ENCODE results near the gene MACROD1. TPM values are rescaled to one million over a fixed set of nuclear protein-coding genes. Genes with fewer than 3 reads are reported as not detected.
A peak's percentile ranks its signal among the peaks of the same experiment; 100 is the strongest.

Gene MACROD1
- total and polyA plus RNA-seq, 9 of the 15 experiments (the other 6 are each of a cell fraction or from before 2014, with no cell fraction given), result 1.1 to 60.0 (median 26.4) TPM

DNA sequence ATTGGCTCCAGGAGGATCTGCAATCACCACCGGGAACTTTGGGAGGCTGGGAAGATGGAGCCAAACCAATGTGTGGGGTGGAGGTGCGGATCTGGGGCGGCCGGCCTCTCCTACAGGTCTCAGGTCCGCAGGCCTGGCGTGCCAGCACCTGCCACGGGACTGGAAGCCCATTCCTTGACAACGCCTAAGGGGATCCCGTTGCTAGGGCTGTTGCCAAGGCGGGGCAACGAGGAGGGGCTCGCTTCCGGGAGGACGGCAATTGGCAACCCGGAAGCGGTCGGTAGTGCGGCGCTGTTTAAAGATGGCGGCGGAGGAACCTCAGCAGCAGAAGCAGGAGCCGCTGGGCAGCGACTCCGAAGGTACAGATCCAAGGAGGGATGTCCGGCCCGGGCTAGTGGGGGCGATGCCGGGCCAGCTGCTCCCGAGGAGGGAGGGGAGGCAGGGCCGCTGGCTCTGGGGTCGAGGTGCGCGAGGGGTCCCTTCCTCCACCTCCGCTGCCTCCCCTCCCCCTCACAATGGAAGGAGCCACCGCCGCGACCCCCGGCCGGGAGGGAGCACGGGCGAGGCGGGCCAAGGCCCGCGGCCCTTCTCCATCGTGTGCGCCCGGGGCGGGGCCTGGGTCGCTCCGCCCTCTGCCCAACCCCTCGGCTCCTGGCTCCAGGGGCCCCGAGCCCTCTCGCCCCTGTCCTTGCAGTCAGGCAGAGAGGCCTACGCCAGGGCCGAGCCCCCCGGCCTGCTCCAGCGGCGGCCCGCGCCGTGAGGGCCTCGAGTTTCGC, 179.6 kb downstream of the MACROD1 start, which contains the start of gene OTUB1 (continued):
- TF ChIP-seq, protein P1, sequence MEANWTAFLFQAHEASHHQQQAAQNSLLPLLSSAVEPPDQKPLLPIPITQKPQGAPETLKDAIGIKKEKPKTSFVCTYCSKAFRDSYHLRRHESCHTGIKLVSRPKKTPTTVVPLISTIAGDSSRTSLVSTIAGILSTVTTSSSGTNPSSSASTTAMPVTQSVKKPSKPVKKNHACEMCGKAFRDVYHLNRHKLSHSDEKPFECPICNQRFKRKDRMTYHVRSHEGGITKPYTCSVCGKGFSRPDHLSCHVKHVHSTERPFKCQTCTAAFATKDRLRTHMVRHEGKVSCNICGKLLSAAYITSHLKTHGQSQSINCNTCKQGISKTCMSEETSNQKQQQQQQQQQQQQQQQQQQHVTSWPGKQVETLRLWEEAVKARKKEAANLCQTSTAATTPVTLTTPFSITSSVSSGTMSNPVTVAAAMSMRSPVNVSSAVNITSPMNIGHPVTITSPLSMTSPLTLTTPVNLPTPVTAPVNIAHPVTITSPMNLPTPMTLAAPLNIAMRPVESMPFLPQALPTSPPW (CRISPR knock-in tag; IDR thresholded peaks at IDR 0.05), result peak; percentile 97
- TF ChIP-seq, protein P2, sequence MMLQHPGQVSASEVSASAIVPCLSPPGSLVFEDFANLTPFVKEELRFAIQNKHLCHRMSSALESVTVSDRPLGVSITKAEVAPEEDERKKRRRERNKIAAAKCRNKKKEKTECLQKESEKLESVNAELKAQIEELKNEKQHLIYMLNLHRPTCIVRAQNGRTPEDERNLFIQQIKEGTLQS (IDR thresholded peaks at IDR 0.05), result no peak
- TF ChIP-seq, protein P2 (CRISPR knock-in tag; conservative IDR thresholded peaks at IDR 0.05), result no peak
- TF ChIP-seq NFRKB (IDR thresholded peaks at IDR 0.05; ENCODE audit: low read depth) (peak; percentile 93), KLF16 (IDR thresholded peaks at IDR 0.05) (no peak), SMAD4 (CRISPR knock-in tag; conservative IDR thresholded peaks at IDR 0.05) (no peak), TFAM (CRISPR knock-in tag; conservative IDR thresholded peaks at IDR 0.05) (no peak), FOXM1 (IDR thresholded peaks at IDR 0.05; ENCODE audit: low read depth) (no peak), FOXM1 (CRISPR knock-in tag; IDR thresholded peaks at IDR 0.05; ENCODE audit: low read depth) (no peak)
- TF ChIP-seq, protein P3, sequence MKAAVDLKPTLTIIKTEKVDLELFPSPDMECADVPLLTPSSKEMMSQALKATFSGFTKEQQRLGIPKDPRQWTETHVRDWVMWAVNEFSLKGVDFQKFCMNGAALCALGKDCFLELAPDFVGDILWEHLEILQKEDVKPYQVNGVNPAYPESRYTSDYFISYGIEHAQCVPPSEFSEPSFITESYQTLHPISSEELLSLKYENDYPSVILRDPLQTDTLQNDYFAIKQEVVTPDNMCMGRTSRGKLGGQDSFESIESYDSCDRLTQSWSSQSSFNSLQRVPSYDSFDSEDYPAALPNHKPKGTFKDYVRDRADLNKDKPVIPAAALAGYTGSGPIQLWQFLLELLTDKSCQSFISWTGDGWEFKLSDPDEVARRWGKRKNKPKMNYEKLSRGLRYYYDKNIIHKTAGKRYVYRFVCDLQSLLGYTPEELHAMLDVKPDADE (conservative IDR thresholded peaks at IDR 0.05; ENCODE audit: control insufficient read depth, low read depth, low read length), result 0 out of 2 replicates have a peak, but pooled peaks have one; percentile 49
- TF ChIP-seq, protein P4, sequence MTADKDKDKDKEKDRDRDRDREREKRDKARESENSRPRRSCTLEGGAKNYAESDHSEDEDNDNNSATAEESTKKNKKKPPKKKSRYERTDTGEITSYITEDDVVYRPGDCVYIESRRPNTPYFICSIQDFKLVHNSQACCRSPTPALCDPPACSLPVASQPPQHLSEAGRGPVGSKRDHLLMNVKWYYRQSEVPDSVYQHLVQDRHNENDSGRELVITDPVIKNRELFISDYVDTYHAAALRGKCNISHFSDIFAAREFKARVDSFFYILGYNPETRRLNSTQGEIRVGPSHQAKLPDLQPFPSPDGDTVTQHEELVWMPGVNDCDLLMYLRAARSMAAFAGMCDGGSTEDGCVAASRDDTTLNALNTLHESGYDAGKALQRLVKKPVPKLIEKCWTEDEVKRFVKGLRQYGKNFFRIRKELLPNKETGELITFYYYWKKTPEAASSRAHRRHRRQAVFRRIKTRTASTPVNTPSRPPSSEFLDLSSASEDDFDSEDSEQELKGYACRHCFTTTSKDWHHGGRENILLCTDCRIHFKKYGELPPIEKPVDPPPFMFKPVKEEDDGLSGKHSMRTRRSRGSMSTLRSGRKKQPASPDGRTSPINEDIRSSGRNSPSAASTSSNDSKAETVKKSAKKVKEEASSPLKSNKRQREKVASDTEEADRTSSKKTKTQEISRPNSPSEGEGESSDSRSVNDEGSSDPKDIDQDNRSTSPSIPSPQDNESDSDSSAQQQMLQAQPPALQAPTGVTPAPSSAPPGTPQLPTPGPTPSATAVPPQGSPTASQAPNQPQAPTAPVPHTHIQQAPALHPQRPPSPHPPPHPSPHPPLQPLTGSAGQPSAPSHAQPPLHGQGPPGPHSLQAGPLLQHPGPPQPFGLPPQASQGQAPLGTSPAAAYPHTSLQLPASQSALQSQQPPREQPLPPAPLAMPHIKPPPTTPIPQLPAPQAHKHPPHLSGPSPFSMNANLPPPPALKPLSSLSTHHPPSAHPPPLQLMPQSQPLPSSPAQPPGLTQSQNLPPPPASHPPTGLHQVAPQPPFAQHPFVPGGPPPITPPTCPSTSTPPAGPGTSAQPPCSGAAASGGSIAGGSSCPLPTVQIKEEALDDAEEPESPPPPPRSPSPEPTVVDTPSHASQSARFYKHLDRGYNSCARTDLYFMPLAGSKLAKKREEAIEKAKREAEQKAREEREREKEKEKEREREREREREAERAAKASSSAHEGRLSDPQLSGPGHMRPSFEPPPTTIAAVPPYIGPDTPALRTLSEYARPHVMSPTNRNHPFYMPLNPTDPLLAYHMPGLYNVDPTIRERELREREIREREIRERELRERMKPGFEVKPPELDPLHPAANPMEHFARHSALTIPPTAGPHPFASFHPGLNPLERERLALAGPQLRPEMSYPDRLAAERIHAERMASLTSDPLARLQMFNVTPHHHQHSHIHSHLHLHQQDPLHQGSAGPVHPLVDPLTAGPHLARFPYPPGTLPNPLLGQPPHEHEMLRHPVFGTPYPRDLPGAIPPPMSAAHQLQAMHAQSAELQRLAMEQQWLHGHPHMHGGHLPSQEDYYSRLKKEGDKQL (CRISPR knock-in tag; IDR thresholded peaks at IDR 0.05; ENCODE audit: borderline replicate concordance), result no peak
- TF ChIP-seq, protein P5, sequence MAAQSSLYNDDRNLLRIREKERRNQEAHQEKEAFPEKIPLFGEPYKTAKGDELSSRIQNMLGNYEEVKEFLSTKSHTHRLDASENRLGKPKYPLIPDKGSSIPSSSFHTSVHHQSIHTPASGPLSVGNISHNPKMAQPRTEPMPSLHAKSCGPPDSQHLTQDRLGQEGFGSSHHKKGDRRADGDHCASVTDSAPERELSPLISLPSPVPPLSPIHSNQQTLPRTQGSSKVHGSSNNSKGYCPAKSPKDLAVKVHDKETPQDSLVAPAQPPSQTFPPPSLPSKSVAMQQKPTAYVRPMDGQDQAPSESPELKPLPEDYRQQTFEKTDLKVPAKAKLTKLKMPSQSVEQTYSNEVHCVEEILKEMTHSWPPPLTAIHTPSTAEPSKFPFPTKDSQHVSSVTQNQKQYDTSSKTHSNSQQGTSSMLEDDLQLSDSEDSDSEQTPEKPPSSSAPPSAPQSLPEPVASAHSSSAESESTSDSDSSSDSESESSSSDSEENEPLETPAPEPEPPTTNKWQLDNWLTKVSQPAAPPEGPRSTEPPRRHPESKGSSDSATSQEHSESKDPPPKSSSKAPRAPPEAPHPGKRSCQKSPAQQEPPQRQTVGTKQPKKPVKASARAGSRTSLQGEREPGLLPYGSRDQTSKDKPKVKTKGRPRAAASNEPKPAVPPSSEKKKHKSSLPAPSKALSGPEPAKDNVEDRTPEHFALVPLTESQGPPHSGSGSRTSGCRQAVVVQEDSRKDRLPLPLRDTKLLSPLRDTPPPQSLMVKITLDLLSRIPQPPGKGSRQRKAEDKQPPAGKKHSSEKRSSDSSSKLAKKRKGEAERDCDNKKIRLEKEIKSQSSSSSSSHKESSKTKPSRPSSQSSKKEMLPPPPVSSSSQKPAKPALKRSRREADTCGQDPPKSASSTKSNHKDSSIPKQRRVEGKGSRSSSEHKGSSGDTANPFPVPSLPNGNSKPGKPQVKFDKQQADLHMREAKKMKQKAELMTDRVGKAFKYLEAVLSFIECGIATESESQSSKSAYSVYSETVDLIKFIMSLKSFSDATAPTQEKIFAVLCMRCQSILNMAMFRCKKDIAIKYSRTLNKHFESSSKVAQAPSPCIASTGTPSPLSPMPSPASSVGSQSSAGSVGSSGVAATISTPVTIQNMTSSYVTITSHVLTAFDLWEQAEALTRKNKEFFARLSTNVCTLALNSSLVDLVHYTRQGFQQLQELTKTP (IDR thresholded peaks at IDR 0.05; ENCODE audit: low read depth in 1 of 2, partially characterized antibody in 2 of 2), result peak in 1 of 2 experiments; percentile 27
